Hippocampal formation (tissue), 2 donors: ENCODE data around the gene ARMC9.
"Not testable (repeated sequence)": the region's sequence is repeated elsewhere in the genome, so short reads cannot be mapped to it uniquely, and the experiment has no call there.

Source experiments
- DNase-seq, 2 donors: peaks; one replicate each; lab custom pipeline; 2025; lab: John Stamatoyannopoulos, UW

ARMC9 gene

DNA sequence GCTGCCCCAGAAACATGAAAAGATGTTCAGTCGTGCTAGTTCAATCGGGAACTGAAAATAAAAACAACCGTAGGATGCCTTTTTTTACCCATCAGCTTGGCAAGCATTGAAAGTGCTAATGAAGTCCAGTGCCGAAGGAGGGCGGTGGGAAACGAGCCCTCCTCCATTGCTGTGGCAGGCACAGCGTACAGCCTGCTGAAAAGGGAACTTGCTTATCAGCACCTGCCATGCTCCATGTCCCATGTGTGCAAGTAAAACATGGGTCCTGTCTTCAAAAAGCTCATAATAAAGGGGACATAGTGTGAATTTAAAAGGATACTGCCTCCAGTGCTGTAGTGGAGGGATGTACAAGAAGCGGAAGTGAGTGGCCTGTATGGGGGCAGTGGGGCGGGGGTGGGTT is 82.4 kb downstream of the ARMC9 start:
- DNase-seq: no peak

DNA sequence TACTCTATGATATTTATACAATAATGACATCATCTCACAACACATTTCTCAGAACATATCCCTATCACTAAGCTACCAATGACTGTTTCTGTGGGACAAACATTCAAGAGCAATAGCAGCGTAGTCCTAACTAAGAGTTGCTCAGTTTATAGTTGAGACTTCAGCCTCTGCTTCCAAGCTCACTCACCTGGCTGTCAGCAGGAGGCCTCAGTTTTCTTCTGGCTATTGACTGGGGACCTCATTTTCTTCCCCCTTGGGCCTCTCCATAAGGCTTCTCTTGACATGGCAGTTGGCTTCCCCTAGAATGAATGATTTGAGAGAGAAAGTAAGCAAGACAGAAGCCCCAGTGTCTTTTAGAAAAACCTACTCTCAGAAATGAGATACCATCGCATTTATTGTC is 85.9 kb downstream of the ARMC9 start:
- no peak for DNase-seq

DNA sequence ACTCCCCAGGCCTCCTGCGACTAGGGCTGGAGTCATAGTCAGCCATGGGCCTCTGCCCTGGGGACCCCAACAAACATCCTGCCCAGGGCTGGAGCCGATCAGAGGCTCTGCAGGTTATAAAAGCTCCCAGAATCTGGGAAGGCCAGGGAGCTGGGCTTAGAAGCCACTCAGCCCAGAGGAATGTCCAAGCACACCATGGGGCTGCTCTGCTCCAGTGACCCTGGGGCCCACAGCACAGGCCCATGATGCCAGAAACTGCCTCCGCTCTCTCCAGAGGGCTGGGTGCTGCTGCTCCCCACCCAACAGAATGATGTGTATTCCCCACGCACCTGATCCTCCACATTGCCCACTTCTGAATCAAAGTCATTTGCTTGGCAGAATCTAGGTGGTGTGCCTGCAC is 88.5 kb downstream of the ARMC9 start:
- DNase-seq: no peak

GRCh38 chr2:231287696-231288095 is 89.3 kb downstream of the ARMC9 start:
- no peak for DNase-seq

- DNase-seq: no peak
Observed at GRCh38 chr2:231288590-231288989, 90.2 kb downstream of the ARMC9 start.

- DNase-seq: no peak
Observed at GRCh38 chr2:231290321-231291015, 92.0 kb downstream of the ARMC9 start.

GRCh38 chr2:231292472-231293134 is 94.2 kb downstream of the ARMC9 start:
- no peak for DNase-seq

DNA sequence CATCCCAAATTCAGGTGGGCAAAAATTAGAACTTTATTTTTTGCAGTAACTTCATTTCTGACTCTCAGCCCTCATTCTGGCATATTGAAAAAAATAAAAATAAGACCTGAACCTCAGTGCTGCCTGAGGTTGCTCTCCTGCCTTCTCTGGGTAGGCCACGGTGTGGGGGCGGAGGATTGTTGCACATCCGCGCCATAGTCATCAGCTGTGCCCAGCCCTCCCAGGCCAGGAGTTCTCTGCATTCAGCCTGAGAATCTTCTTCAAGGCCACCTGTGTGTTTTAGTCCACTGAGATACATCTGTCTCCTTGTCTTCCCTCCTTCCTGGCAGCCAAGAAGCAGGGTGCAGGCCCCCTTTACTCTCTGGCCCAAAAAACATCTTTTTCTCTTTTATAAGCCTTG is 94.7 kb downstream of the ARMC9 start:
- no peak for DNase-seq

- DNase-seq: no peak
Observed at GRCh38 chr2:231294116-231294515, 95.7 kb downstream of the ARMC9 start.

DNA sequence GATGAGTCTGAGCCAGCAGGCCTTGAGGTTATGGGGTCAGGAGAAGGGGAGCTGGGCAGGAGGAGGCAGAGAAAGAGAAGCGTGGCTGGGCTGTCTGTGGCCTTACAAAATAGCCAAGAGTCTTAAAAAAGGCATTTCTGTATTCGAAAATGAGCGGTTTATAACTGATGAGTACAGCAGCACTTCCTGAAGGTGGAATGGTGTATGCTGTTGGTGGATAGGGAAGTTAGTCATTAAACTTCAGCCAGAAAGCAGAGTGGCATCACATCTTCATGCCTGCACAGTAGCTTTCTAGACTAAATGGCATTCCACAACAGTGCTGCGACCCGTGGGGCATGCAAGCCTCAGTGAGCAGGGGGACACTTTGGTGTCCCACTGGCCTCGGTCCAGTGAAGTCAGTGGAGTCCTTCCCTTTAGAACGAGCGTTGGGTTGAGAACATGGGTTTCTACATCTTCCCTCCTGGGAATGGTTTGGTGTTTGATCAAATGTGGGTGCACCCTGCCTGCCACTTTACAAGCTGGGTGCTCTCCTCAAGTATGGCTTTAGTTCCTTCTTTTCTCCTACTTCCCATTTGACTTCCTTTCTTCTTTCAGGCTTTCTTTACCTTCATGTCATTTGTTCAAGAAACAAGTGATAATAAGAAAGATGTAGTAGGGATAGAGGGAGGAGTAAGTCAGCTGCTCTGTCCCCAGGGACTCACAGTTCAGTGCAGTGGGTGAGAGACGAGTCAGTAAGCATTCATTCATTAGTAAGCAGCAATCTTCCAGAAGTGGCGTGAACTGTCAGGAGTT is 96.3 kb downstream of the ARMC9 start:
- no peak for DNase-seq

GRCh38 chr2:231295363-231295655 is 96.9 kb downstream of the ARMC9 start:
- no peak for DNase-seq

DNA sequence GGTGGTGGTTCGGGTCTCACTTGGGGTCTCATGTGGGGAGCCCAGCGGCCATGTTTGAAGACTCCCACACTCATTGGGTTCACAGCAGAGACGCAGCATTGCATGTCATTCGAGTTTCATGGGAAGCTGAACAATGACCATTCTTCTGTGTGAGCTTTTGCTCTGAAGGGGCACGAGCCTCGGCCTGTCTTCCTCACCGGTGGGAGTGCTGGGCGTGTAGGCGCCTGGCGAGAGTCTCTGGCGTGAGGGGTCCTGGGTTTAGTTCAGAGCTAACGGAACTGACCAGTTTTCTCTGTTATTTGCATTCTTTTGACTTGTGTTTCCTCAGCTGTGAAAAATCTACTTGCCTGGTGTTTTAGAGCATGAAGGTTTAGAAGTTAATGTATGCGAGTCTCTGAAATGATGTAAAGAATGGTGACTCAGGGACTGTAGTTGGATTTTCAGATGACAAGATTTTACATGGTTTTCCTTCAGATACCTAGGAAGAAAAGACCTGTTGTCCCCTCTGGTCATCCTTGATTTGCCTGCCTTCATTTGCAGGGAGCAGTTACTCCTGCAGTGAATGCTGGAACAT is 98.1 kb downstream of the ARMC9 start:
- DNase-seq: no peak

DNA sequence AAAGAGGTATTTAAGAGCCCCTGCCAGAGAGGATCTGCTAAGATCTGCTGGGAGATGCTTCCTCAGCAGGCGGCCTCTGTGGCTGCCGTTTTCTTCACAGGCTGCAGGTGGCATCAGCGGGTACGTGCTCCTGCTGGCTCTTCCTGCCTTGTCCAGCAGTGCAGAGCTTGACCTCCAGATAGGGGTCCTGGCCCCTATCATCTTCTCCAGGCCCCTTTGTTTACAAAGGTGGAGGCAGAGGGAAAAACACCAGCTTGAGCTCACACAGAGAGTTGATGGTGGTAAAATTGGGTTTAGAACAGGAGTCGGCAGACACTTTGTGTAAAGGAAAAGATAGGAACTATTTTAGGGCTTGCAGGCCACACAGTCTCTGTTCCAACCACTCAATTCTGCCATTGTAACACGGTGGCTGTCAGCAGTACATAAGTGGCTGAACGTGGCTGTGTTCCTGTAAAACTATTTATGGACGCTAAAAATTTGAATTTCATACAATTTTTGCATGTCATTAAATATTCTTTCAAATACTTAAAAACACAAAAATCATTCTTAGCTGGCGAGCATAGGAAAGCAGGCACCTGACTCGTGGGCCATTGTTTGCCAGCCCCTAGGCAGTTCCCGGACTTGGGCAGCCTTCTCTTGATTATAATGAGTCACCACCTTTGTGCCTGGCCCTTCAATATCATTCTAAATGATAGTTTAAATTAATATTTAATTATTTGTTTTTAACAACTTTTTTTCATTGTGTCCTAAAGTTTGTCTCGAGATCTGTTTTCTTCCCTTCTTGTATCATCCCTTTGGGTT is 98.9 kb downstream of the ARMC9 start:
- DNase-seq: peak; percentile 60 to 65

GRCh38 chr2:231298091-231298490 is 99.7 kb downstream of the ARMC9 start:
- no peak for DNase-seq

DNA sequence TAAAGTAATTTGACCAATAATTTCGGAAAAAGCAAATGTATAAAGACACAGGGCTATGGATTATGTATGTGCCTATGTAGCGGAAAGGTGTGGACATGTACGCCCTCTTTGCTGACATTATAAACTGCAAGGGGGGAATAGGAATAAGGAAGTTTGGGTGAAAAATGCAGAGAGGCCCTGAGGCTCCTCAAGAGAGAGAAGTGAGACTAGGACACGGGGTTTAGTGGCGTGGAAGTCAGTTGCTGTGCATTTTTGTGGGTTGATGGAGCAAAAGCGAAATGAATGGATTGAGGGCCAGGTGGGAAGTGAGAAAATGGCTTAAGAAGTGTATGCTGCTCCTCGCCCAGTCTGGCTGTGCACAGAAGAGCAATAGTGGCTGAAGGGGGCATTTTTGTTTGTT is 100.8 kb downstream of the ARMC9 start:
- no peak for DNase-seq

DNA sequence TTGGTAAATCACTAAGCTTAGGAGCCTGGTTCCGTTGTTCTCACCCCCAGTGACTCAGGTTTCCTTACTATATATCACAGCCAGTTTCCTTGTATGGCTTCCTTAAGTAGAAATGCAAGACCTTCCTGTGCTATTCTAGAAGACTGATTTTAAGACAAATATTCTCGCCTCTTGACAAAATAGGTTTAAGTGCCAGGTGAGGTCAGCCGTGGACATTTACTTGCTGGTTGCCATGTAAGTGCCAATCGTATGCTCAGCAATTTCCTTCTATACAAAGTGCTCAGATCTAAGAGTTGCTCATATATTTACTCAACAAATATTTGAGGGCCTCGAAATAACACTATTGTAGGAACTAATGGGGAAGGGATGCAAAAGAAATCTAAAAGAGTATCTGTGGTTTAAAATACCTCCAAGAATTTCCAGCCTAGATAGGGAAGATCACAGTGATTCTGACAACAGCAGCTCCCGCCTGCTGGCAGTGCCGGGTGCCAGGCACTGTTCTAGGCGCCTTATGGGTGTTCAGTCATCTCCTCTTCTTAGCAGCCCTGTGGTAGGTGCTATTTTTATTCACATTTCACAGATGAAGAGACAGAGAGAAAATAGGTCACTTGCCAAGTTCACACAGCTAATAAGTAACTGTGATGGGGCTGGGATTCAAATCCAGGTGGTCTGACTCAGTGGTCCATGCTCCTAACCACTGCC is 101.7 kb downstream of the ARMC9 start:
- no peak for DNase-seq

DNA sequence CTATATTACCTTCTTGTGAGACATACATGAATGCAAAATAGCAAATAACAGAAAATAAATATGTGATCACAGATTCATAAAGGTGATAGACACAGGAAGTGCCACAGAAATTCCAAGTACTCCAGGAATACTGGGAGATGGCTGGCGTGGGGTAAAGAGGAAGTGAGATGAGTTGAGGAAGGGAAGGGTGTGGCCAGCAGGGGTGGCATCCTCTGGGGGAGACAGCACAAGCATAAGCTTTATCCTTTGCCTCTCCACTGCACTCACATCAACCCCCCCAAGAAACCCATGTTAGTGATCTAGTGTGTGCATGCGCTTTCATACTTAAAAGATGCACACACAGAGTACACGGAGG is 102.3 kb downstream of the ARMC9 start:
- no peak for DNase-seq

GRCh38 chr2:231304259-231304658 is 105.8 kb downstream of the ARMC9 start:
- DNase-seq: not testable (repeated sequence)

DNA sequence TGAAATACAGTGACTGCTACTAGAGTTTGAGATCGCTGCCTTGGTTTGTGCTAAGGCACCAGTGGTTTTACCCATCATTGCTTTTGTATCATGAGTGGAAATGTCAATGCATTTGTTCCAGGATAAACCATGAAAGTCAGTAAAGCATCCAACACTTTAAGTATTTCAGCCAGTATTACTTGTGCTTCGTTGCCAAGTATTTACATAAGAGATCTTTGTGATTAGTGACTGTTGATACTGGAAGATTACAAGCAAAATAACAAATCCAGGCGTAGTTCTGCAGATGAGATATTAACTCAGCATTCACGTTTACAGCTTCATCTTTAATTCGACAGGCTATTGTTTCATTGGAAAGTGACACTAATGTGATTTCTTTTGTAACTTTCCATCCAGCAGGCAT is 106.8 kb downstream of the ARMC9 start:
- no peak for DNase-seq

- DNase-seq: no peak
Observed at GRCh38 chr2:231306791-231307393, 108.5 kb downstream of the ARMC9 start.

DNA sequence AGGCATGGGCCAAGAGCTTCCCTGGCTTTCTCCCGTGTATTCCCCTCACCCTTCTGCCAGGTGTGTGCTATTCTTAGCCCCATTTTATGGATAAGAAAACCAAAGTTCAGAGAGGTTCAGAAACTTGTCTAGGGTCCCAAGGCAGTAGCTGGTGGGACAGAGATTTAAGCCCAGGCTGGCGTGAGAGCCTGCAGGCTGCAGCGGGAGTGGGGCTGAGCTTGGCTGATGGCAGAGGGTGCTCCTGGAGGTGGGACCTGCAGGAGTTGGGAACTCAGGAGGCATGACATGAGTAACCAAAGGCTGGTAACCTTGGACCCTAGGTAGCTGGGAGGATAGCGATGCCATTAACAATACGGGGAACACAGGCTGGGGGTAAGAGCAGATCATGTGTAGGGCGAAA is 109.8 kb downstream of the ARMC9 start:
- no peak for DNase-seq
